ENCODE measurements around the gene RGS6. TPM values are rescaled to one million over a fixed set of nuclear protein-coding genes. Genes with fewer than 3 reads are reported as not detected.

Gene RGS6
- total RNA-seq, 1 experiment from 2014 or later = not detected

GRCh38 chr14:72404106-72404774 lies 472.0 kb downstream of the RGS6 start:
- TF ChIP-seq, protein P1, sequence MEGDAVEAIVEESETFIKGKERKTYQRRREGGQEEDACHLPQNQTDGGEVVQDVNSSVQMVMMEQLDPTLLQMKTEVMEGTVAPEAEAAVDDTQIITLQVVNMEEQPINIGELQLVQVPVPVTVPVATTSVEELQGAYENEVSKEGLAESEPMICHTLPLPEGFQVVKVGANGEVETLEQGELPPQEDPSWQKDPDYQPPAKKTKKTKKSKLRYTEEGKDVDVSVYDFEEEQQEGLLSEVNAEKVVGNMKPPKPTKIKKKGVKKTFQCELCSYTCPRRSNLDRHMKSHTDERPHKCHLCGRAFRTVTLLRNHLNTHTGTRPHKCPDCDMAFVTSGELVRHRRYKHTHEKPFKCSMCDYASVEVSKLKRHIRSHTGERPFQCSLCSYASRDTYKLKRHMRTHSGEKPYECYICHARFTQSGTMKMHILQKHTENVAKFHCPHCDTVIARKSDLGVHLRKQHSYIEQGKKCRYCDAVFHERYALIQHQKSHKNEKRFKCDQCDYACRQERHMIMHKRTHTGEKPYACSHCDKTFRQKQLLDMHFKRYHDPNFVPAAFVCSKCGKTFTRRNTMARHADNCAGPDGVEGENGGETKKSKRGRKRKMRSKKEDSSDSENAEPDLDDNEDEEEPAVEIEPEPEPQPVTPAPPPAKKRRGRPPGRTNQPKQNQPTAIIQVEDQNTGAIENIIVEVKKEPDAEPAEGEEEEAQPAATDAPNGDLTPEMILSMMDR (IDR thresholded peaks at IDR 0.05; ENCODE audit: unreplicated experiment) = no peak
- Mint-ChIP-seq H3K4me3 (ENCODE audit: unreplicated experiment) (no peak overlapping the region), H3K4me1 (ENCODE audit: insufficient read depth, unreplicated experiment) (no peaks in the 10 kb centered on the region), H3K36me3 (ENCODE audit: insufficient read depth, unreplicated experiment) (no peaks in the 10 kb centered on the region), H3K27ac (ENCODE audit: low read depth, unreplicated experiment) (no peak overlapping the region), H3K9me3 (ENCODE audit: unreplicated experiment) (no peaks in the 10 kb centered on the region), H3K27me3 (ENCODE audit: insufficient read depth, unreplicated experiment) (peaks cover 85% of the 10 kb centered on the region)
- BruUV-seq (replicated peaks) = no TSS peak
- ChIA-PET POLR2A (no interaction called here), CTCF (interaction anchor here (1.1 to 1.4 kb wide), 2 partner anchors 13 to 17 kb away, joined by 3 to 4 read pairs; no protein-coding TSS in a partner anchor)
- no peak for DNase-seq (ENCODE audit: unreplicated experiment)
- intact Hi-C loops (cut with micrococcal nuclease) = no loop called here

DNA sequence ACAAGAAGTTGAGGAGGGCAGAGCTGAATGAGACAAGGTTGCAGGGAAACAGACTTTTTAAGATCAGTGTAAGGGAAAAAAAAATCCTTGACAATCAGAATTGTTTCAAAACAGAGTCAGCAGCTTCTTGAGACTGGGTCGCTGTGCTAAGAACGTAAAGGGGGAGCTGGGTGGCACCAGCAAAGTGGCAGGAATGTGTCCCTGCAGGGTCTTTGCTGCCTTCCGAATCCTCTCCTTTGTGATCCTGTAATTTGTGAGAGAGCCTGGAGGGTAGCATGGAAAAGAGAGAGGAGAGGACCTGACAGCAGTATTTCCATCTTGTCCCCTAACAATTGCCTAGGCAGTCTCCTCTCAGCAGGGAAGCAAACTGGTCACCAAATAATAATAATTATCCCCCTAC lies 472.8 kb downstream of the RGS6 start:
- intact Hi-C loops (cut with micrococcal nuclease) = no loop called here
- DNase-seq (ENCODE audit: unreplicated experiment) = no peak
- ChIA-PET CTCF (no interaction called here), POLR2A (no interaction called here)
- Mint-ChIP-seq H3K9me3 (ENCODE audit: unreplicated experiment) (no peaks in the 10 kb centered on the region), H3K27me3 (ENCODE audit: insufficient read depth, unreplicated experiment) (peaks cover 77% of the 10 kb centered on the region), H3K4me1 (ENCODE audit: insufficient read depth, unreplicated experiment) (no peaks in the 10 kb centered on the region), H3K27ac (ENCODE audit: low read depth, unreplicated experiment) (no peak overlapping the region), H3K36me3 (ENCODE audit: insufficient read depth, unreplicated experiment) (no peaks in the 10 kb centered on the region), H3K4me3 (ENCODE audit: unreplicated experiment) (no peak overlapping the region)
- TF ChIP-seq, protein P1 (IDR thresholded peaks at IDR 0.05; ENCODE audit: unreplicated experiment) = no peak
- no TSS peak for BruUV-seq (replicated peaks)

- H3K27ac Mint-ChIP-seq (ENCODE audit: low read depth, unreplicated experiment) = no peak overlapping the region
- H3K27me3 Mint-ChIP-seq (ENCODE audit: insufficient read depth, unreplicated experiment) = peaks cover 47% of the 10 kb centered on the region
- intact Hi-C loops (cut with micrococcal nuclease) = no loop called here
- TF ChIP-seq, protein P1 (IDR thresholded peaks at IDR 0.05; ENCODE audit: unreplicated experiment) = no peak
- no peaks in the 10 kb centered on the region for H3K4me1 Mint-ChIP-seq (ENCODE audit: insufficient read depth, unreplicated experiment)
- POLR2A ChIA-PET = interaction anchor here (0.8 kb wide), 1 partner anchor 17 kb away, joined by 3 read pairs; no protein-coding TSS in a partner anchor
- H3K4me3 Mint-ChIP-seq (ENCODE audit: unreplicated experiment) = no peak overlapping the region
- no peaks in the 10 kb centered on the region for H3K9me3 Mint-ChIP-seq (ENCODE audit: unreplicated experiment)
- CTCF ChIA-PET = no interaction called here
- DNase-seq (ENCODE audit: unreplicated experiment) = no peak
- BruUV-seq (replicated peaks) = no TSS peak
- no peaks in the 10 kb centered on the region for H3K36me3 Mint-ChIP-seq (ENCODE audit: insufficient read depth, unreplicated experiment)
Measured at GRCh38 chr14:72408020-72408419, 475.8 kb downstream of the RGS6 start.

- H3K4me3 Mint-ChIP-seq (ENCODE audit: unreplicated experiment) = no peak overlapping the region
- ChIA-PET CTCF (no interaction called here), POLR2A (no interaction called here)
- no TSS peak for BruUV-seq (replicated peaks)
- peaks cover 43% of the 10 kb centered on the region for H3K27me3 Mint-ChIP-seq (ENCODE audit: insufficient read depth, unreplicated experiment)
- no peak overlapping the region for H3K27ac Mint-ChIP-seq (ENCODE audit: low read depth, unreplicated experiment)
- no peaks in the 10 kb centered on the region for H3K36me3 Mint-ChIP-seq (ENCODE audit: insufficient read depth, unreplicated experiment)
- no peaks in the 10 kb centered on the region for H3K4me1 Mint-ChIP-seq (ENCODE audit: insufficient read depth, unreplicated experiment)
- intact Hi-C loops (cut with micrococcal nuclease) = no loop called here
- H3K9me3 Mint-ChIP-seq (ENCODE audit: unreplicated experiment) = no peaks in the 10 kb centered on the region
- TF ChIP-seq, protein P1 (IDR thresholded peaks at IDR 0.05; ENCODE audit: unreplicated experiment) = no peak
- no peak for DNase-seq (ENCODE audit: unreplicated experiment)
Measured at GRCh38 chr14:72409047-72409446, 476.8 kb downstream of the RGS6 start.

Data from MCF 10A (cell line).